ENCODE measurements around the gene AAGAB.

The AAGAB gene

DNA sequence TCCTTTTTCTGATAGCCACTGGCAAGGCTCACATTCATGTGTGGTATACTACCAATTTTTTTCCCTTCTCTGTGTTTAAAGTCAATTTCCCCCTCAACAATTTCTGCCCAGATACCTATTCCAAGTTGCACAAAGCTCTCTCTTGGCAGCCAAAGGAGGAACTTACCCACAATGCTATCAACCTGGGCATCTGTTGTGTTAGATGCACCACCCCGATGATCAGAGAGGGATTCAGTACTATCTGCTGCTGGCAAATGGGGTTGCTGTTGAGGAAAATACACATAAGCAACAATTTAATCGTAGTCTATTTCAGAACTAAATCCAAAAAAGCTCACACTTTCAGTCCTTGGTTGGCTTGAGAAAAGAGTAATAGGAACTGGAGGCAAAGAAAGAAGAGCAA is 46.1 kb downstream of the AAGAB start:
- no peak overlapping the region for H3K4me3 ChIP-seq (ENCODE audit: low read depth, low read length)
- no peak for DNase-seq (ENCODE audit: low read depth)
- TF ChIP-seq, protein P1, sequence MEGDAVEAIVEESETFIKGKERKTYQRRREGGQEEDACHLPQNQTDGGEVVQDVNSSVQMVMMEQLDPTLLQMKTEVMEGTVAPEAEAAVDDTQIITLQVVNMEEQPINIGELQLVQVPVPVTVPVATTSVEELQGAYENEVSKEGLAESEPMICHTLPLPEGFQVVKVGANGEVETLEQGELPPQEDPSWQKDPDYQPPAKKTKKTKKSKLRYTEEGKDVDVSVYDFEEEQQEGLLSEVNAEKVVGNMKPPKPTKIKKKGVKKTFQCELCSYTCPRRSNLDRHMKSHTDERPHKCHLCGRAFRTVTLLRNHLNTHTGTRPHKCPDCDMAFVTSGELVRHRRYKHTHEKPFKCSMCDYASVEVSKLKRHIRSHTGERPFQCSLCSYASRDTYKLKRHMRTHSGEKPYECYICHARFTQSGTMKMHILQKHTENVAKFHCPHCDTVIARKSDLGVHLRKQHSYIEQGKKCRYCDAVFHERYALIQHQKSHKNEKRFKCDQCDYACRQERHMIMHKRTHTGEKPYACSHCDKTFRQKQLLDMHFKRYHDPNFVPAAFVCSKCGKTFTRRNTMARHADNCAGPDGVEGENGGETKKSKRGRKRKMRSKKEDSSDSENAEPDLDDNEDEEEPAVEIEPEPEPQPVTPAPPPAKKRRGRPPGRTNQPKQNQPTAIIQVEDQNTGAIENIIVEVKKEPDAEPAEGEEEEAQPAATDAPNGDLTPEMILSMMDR (IDR thresholded peaks at IDR 0.05; ENCODE audit: control insufficient read depth, extremely low read depth, insufficient read depth): no peak

DNA sequence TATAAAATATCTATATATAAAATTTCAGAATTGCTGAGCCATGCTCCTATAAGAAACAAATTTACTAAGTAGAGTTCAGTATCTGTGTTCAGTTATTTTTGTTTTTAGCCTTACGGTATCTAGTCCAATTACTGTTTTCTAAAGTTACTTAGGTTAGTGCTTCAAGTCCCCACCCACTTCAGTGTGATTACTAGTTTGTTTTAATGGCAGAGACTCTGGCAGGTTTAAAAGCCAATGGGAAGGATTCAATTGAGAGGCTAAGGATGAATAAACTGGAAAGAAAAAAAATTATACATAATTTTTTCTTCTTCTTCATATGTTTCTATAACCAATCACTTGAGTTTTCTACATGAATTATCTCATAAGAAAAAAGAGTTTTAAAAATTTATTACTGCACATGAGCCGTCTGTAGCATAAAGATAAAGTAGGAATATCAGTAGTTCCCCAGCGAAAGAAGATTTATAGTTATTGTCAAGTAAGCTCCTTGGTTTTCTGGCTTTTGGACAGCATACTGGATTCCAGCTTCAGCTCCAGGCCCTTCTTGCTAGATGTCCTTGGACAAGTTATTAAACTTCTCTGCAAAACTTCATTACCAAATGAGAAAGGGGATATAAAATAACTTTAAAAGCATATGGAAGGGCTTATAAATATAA is 46.8 kb downstream of the AAGAB start:
- DNase-seq (ENCODE audit: low read depth): no peak
- no peak overlapping the region for H3K4me3 ChIP-seq (ENCODE audit: low read depth, low read length)
- TF ChIP-seq, protein P1 (IDR thresholded peaks at IDR 0.05; ENCODE audit: control insufficient read depth, extremely low read depth, insufficient read depth): no peak

DNA sequence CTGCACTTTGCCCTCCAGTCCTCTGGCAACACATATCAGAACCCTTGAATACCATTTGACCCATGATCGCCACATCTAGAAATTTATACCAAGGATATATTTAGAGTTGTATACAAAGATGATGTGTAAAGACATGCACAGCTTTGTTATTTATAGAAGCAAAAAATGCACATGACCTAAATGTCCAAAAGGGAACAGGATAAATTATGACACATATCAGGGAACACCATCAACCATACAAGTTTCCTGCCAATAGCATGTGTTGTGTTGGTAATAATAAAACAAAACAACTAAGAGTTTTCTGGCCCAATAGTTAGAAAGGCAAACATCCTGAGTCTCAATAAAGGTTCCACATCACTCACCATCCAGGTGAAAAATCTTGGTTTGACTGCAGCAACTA is 51.5 kb downstream of the AAGAB start:
- TF ChIP-seq, protein P1 (IDR thresholded peaks at IDR 0.05; ENCODE audit: control insufficient read depth, extremely low read depth, insufficient read depth): no peak
- no peak overlapping the region for H3K4me3 ChIP-seq (ENCODE audit: low read depth, low read length)
- no peak for DNase-seq (ENCODE audit: low read depth)

DNA sequence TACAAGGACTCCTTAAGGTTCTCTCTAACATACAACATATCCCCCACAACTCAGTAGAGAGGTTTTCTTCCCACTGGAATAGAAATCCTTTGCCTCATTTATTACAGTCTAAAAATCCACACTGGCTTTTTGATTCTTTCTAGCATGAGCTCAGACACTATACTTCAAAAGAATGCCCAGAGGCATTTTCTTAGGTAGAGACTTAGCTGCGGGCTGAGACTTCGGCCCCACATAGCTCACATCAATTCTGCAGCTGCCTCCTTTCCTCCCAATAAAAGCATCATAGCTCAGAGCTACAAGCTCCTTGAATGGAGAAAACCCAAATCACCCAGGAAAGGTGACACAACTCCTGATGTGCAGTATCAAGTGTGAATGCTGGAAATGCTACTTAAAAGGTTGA is 52.4 kb downstream of the AAGAB start:
- TF ChIP-seq, protein P1 (IDR thresholded peaks at IDR 0.05; ENCODE audit: control insufficient read depth, extremely low read depth, insufficient read depth): no peak
- no peak for DNase-seq (ENCODE audit: low read depth)
- H3K4me3 ChIP-seq (ENCODE audit: low read depth, low read length): no peak overlapping the region

DNA sequence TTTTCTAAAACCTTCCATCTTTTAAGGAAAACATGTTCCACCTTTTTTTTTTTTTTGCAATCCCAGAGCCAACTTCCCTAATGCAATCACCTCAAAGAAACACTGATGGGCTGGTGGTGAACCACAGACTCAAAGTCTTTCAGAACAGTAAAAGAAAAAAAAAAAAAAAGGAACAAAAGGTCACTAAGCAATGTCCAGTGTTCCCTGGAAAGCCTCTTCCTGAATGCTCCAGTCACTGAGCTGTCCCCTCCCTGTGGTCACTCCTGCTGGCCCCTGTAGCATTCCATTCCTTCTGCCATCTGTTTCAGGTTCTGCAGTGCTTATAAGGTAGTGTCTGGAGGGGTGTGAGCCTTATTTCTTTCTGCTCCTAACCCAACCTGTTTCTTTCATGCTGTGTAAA is 53.3 kb downstream of the AAGAB start:
- no peak overlapping the region for H3K4me3 ChIP-seq (ENCODE audit: low read depth, low read length)
- TF ChIP-seq, protein P1 (IDR thresholded peaks at IDR 0.05; ENCODE audit: control insufficient read depth, extremely low read depth, insufficient read depth): no peak
- DNase-seq (ENCODE audit: low read depth): no peak

DNA sequence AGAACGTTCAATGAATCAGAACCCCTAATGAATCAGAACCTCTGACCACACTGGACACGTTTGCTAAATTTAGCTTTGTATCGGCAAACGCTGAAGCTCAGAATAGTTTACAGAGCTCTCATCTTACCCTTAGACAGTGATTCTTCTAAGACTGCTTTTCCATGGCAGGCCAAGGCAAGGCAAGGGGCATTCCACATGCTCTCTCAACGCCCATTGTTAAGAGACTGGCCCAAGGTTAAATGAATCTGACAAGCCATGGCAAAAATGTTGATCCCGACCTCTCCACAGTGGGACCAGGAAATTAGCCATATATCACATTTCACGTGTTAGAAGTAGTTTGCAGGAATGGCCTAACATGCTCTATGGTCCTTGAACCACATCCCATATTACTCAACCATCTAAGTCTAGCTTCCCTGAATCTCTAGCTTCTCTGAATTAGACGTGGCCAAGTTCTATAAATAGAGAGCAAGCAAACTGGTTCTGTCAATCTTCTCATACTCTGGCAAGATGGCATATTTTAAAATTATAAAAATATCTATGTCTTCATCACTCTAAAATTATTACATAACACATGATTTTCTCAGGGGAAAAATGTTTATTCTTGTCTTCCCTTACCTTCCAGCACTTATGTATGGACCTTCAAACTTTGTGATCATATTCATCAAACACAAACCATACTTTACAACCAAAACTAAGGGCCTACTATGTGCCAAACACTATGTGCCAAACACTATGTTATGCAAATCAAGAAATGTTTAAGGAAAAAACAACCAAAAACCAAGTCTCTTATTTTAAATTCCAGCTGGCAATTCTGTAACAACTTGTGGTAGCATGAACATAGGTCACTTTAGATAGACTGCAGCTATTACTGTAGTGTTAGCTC is 54.3 kb downstream of the AAGAB start:
- TF ChIP-seq, protein P1 (IDR thresholded peaks at IDR 0.05; ENCODE audit: control insufficient read depth, extremely low read depth, insufficient read depth): no peak
- no peak for DNase-seq (ENCODE audit: low read depth)
- H3K4me3 ChIP-seq (ENCODE audit: low read depth, low read length): no peak overlapping the region
